Neuronal stem cell (in vitro differentiated cells): Measurements from ENCODE around the gene TMEM255B.
"Not testable (repeated sequence)": the region's sequence is repeated elsewhere in the genome, so short reads cannot be mapped to it uniquely, and the experiment has no call there.

Source experiments
- DNase-seq: peaks from one replicate; pipeline ENCODE4 v3.0.0-alpha.2; 2013; ENCODE audit warnings: low spot score
- H2AFZ ChIP-seq: one replicate; pipeline ENCODE4 v1.6.1; 2013; ENCODE audit warnings: mild to moderate bottlenecking, low read length, inconsistent platforms
- H2AK5ac ChIP-seq: 2 replicates; pipeline ENCODE4 v1.6.1; 2013; ENCODE audit warnings: low read depth, mild to moderate bottlenecking, inconsistent platforms, low read length, moderate library complexity, mixed read lengths
- H2BK120ac ChIP-seq: 2 replicates; pipeline ENCODE4 v1.6.1; 2013; ENCODE audit warnings: low read depth, mild to moderate bottlenecking, inconsistent platforms, low read length, moderate library complexity, mixed read lengths
- H2BK12ac ChIP-seq: one replicate; pipeline ENCODE4 v1.6.1; 2013; ENCODE audit warnings: low read length, inconsistent platforms
- H2BK15ac ChIP-seq: 2 replicates; pipeline ENCODE4 v1.6.1; 2013; ENCODE audit warnings: mild to moderate bottlenecking, low read length, inconsistent platforms, mixed read lengths
- H2BK5ac ChIP-seq: one replicate; pipeline ENCODE4 v1.6.1; 2013; ENCODE audit warnings: inconsistent platforms, mild to moderate bottlenecking, low read length, moderate library complexity
- H3K14ac ChIP-seq: one replicate; pipeline ENCODE4 v1.6.1; 2013; ENCODE audit warnings: low read length, inconsistent platforms
- H3K18ac ChIP-seq: 2 replicates; pipeline ENCODE4 v1.6.1; 2013; ENCODE audit warnings: low read length, inconsistent platforms
- H3K23ac ChIP-seq: 2 replicates; pipeline ENCODE4 v1.6.1; 2013; ENCODE audit warnings: low read depth, mild to moderate bottlenecking, mixed read lengths, low read length, inconsistent platforms; ENCODE audit not compliant: poor library complexity
- H3K27ac ChIP-seq: replicated peaks from 3 replicates; pipeline ENCODE4 v1.5.1; 2013; ENCODE audit warnings: low read length, inconsistent platforms
- H3K27me3 ChIP-seq, 3 experiments: 2 replicates each; pipeline ENCODE4 v1.6.1; 2013; ENCODE audit warnings: low read length in 3 of 3, mild to moderate bottlenecking in 2 of 3, inconsistent platforms in 1 of 3, low read depth in 1 of 3, mixed read lengths in 1 of 3, moderate library complexity in 1 of 3; ENCODE audit not compliant: control insufficient read depth in 3 of 3, insufficient read depth in 3 of 3
- H3K36me3 ChIP-seq, 2 donors: replicated peaks in 1 of 2; 2 replicates each; pipeline ENCODE4 v1.6.1; 2013; ENCODE audit warnings: low read length in 2 of 2; ENCODE audit not compliant: control insufficient read depth in 2 of 2, insufficient read depth in 2 of 2
- H3K4ac ChIP-seq: 2 replicates; pipeline ENCODE4 v1.6.1; 2013; ENCODE audit warnings: inconsistent platforms, mild to moderate bottlenecking, low read length, moderate library complexity
- H3K4me1 ChIP-seq, 2 donors: 1 replicate in 1 of 2; 2 replicates in 1 of 2; pipeline ENCODE4 v1.6.1; 2013; ENCODE audit warnings: low read length in 2 of 2, low read depth in 1 of 2; ENCODE audit not compliant: control insufficient read depth in 2 of 2, insufficient read depth in 1 of 2
- H3K4me2 ChIP-seq: one replicate; pipeline ENCODE4 v1.6.1; 2013; ENCODE audit warnings: mild to moderate bottlenecking, low read length, inconsistent platforms; ENCODE audit not compliant: insufficient read depth, poor library complexity, severe bottlenecking
- H3K4me3 ChIP-seq, 2 donors: 2 replicates each; pipeline ENCODE4 v1.5.1; 2013; ENCODE audit warnings: low read length in 2 of 2, mild to moderate bottlenecking in 2 of 2, inconsistent platforms in 1 of 2, moderate library complexity in 1 of 2
- H3K79me1 ChIP-seq: one replicate; pipeline ENCODE4 v1.6.1; 2013; ENCODE audit warnings: low read depth, mild to moderate bottlenecking, inconsistent platforms, low read length, moderate library complexity
- H3K9ac ChIP-seq: one replicate; pipeline ENCODE4 v1.6.1; 2013; ENCODE audit warnings: mild to moderate bottlenecking, low read depth, low read length, inconsistent platforms; ENCODE audit not compliant: poor library complexity
- H3K9me3 ChIP-seq, 2 donors: replicated peaks in 1 of 2; 2 replicates each; pipeline versions ENCODE3 to v1.6.1; 2013; ENCODE audit warnings: low read length in 2 of 2, mild to moderate bottlenecking in 2 of 2, inconsistent platforms in 1 of 2, low read depth in 1 of 2, mixed read lengths in 1 of 2, moderate library complexity in 1 of 2; ENCODE audit not compliant: control insufficient read depth in 2 of 2, insufficient read depth in 1 of 2
- H4K8ac ChIP-seq: one replicate; pipeline ENCODE4 v1.6.1; 2013; ENCODE audit warnings: low read depth, mild to moderate bottlenecking, inconsistent platforms, low read length, moderate library complexity
- H4K91ac ChIP-seq: one replicate; pipeline ENCODE4 v1.6.1; 2013; ENCODE audit warnings: low read length, low read depth, mild to moderate bottlenecking, inconsistent platforms; ENCODE audit not compliant: poor library complexity
- WGBS, 2 donors: extraction: QIAGEN DNeasy Blood & Tissue Kit; methylation state at CpG; one replicate each; pipeline ENCODE4 v1.1.7; 2013; ENCODE audit warnings: missing lambda C conversion rate in 2 of 2, mixed read lengths in 1 of 2; ENCODE audit not compliant: insufficient read length in 2 of 2, insufficient replicate concordance in 1 of 2; ENCODE audit errors: extremely low coverage in 2 of 2; 5-methylcytosine and 5-hydroxymethylcytosine counted together

TMEM255B gene

GRCh38 chr13:113826446-113826845, 67.4 kb downstream of the TMEM255B start:
- WGBS, 2 donors, result no CpG with 5 or more reads among the region's 35 CpGs
- H3K27me3 ChIP-seq, result not testable (repeated sequence)

GRCh38 chr13:113827021-113827420, 68.0 kb downstream of the TMEM255B start:
- H4K8ac ChIP-seq, result no peak overlapping the region
- H2BK120ac ChIP-seq, result no peak overlapping the region
- no peak overlapping the region for H2AK5ac ChIP-seq
- WGBS, 2 donors, result no CpG with 5 or more reads among the region's 19 CpGs
- H3K79me1 ChIP-seq, result peaks cover 2% of the 10 kb centered on the region
- no peak overlapping the region for H2BK12ac ChIP-seq
- no peak overlapping the region for H3K4me2 ChIP-seq
- no peak overlapping the region for H3K4ac ChIP-seq
- H3K27ac ChIP-seq, result no peak overlapping the region
- H3K23ac ChIP-seq, result no peak overlapping the region
- H3K18ac ChIP-seq, result no peak overlapping the region
- peaks cover 0 to 10% of the 10 kb centered on the region in 2 donors for H3K36me3 ChIP-seq
- no peak for DNase-seq
- H3K9ac ChIP-seq, result no peak overlapping the region
- no peak overlapping the region for H4K91ac ChIP-seq
- H3K27me3 ChIP-seq, result no peaks in the 10 kb centered on the region
- no peak overlapping the region for H2AFZ ChIP-seq
- H3K4me1 ChIP-seq, result peaks cover 2 to 10% of the 10 kb centered on the region in 2 donors
- H3K4me3 ChIP-seq, result no peak overlapping the region
- no peak overlapping the region for H2BK15ac ChIP-seq
- H3K9me3 ChIP-seq, result peaks cover 3% of the 10 kb centered on the region in 2 donors
- no peak overlapping the region for H3K14ac ChIP-seq
- peak overlapping the region; percentile 26 for H2BK5ac ChIP-seq

More at GRCh38 chr13:113826446-113826845, 67.4 kb downstream of the TMEM255B start:
- not testable (repeated sequence) for H3K14ac ChIP-seq, H3K4me2 ChIP-seq, H2BK120ac ChIP-seq, H3K4me3 ChIP-seq, H2AFZ ChIP-seq, H3K36me3 ChIP-seq, DNase-seq, H3K23ac ChIP-seq, H2AK5ac ChIP-seq, H3K27ac ChIP-seq, H2BK12ac ChIP-seq, H3K9ac ChIP-seq, H2BK15ac ChIP-seq, H4K91ac ChIP-seq, H3K79me1 ChIP-seq, H3K9me3 ChIP-seq, H4K8ac ChIP-seq, H3K4ac ChIP-seq, H3K18ac ChIP-seq
- peaks cover 2 to 11% of the 10 kb centered on the region in 2 donors for H3K4me1 ChIP-seq
- H2BK5ac ChIP-seq, result peak overlapping the region; percentile 26

- H4K91ac ChIP-seq, result no peak overlapping the region
- H2BK120ac ChIP-seq, result no peak overlapping the region
- no peak for DNase-seq
- H3K4me3 ChIP-seq, result peak overlapping the region in 1 of 2 donors; percentile 65
- no peak overlapping the region for H3K14ac ChIP-seq
- H2AFZ ChIP-seq, result no peak overlapping the region
- no peak overlapping the region for H3K27ac ChIP-seq
- no peak overlapping the region for H2AK5ac ChIP-seq
- peaks cover 0 to 8% of the 10 kb centered on the region in 2 donors for H3K36me3 ChIP-seq
- H3K4me2 ChIP-seq, result no peak overlapping the region
- H3K18ac ChIP-seq, result no peak overlapping the region
- H2BK5ac ChIP-seq, result no peak overlapping the region
- no CpG with 5 or more reads among the region's 20 CpGs for WGBS, 2 donors
- no peaks in the 10 kb centered on the region for H3K79me1 ChIP-seq
- H2BK12ac ChIP-seq, result no peak overlapping the region
- H4K8ac ChIP-seq, result no peak overlapping the region
- H3K23ac ChIP-seq, result no peak overlapping the region
- H3K9me3 ChIP-seq, result peaks cover 3% of the 10 kb centered on the region in 2 donors
- H3K4ac ChIP-seq, result no peak overlapping the region
- no peak overlapping the region for H2BK15ac ChIP-seq
- H3K9ac ChIP-seq, result no peak overlapping the region
- H3K27me3 ChIP-seq, result no peaks in the 10 kb centered on the region
- H3K4me1 ChIP-seq, result peaks cover 0 to 2% of the 10 kb centered on the region in 2 donors
These were observed 69.3 kb downstream of the TMEM255B start for GRCh38 chr13:113828282-113828825.

GRCh38 chr13:113830426-113830950, 71.5 kb downstream of the TMEM255B start:
- not testable (repeated sequence) for H2BK15ac ChIP-seq, H3K36me3 ChIP-seq

More at GRCh38 chr13:113830426-113830950, 71.5 kb downstream of the TMEM255B start:
- not testable (repeated sequence) for H3K4me2 ChIP-seq, H3K9me3 ChIP-seq, H2AFZ ChIP-seq, H3K27ac ChIP-seq, H3K23ac ChIP-seq, H3K4me3 ChIP-seq, H3K18ac ChIP-seq, H4K91ac ChIP-seq, H3K79me1 ChIP-seq, H2BK120ac ChIP-seq, H3K9ac ChIP-seq, H3K4me1 ChIP-seq, H2BK5ac ChIP-seq, H2AK5ac ChIP-seq, H2BK12ac ChIP-seq, H4K8ac ChIP-seq, H3K14ac ChIP-seq, DNase-seq, H3K4ac ChIP-seq, H3K27me3 ChIP-seq
- no CpG with 5 or more reads among the region's 22 CpGs for WGBS, 2 donors
